Measurements from ENCODE around the gene LRTM1. TPM values are rescaled to one million over a fixed set of nuclear protein-coding genes. Genes with fewer than 3 reads are reported as not detected.

Gene LRTM1
- total RNA-seq, 3 donors from 2014 or later: not detected

- intact Hi-C loops (cut with DNase I; ENCODE audit: low total_unique reads): no loop called here
- no peaks in the 10 kb centered on the region for H3K4me1 ChIP-seq
- no peaks in the 10 kb centered on the region for H3K27me3 ChIP-seq
- no peak for DNase-seq (ENCODE audit: low spot score in 2 of 2)
- H3K4me3 ChIP-seq: no peak overlapping the region
- TF ChIP-seq CTCF (IDR thresholded peaks at IDR 0.05) (no peak), POLR2A (IDR thresholded peaks at IDR 0.05) (no peak), POLR2AphosphoS5 (IDR thresholded peaks at IDR 0.05) (no peak)
- no peaks in the 10 kb centered on the region for H3K9me3 ChIP-seq
- H3K27ac ChIP-seq: no peak overlapping the region
- H3K36me3 ChIP-seq: no peaks in the 10 kb centered on the region
Observed at GRCh38 chr3:54878145-54878544, 49.7 kb downstream of the LRTM1 start.

- Histone ChIP-seq H3K27ac (no peak overlapping the region), H3K9me3 (no peaks in the 10 kb centered on the region), H3K4me1 (no peaks in the 10 kb centered on the region), H3K27me3 (no peaks in the 10 kb centered on the region), H3K4me3 (no peak overlapping the region), H3K36me3 (no peaks in the 10 kb centered on the region)
- DNase-seq (ENCODE audit: low spot score in 2 of 2): no peak
- TF ChIP-seq CTCF (IDR thresholded peaks at IDR 0.05) (no peak), POLR2AphosphoS5 (IDR thresholded peaks at IDR 0.05) (no peak), POLR2A (IDR thresholded peaks at IDR 0.05) (no peak)
- intact Hi-C loops (cut with DNase I; ENCODE audit: low total_unique reads): no loop called here
Observed at GRCh38 chr3:54877730-54878129, 50.1 kb downstream of the LRTM1 start.

DNA sequence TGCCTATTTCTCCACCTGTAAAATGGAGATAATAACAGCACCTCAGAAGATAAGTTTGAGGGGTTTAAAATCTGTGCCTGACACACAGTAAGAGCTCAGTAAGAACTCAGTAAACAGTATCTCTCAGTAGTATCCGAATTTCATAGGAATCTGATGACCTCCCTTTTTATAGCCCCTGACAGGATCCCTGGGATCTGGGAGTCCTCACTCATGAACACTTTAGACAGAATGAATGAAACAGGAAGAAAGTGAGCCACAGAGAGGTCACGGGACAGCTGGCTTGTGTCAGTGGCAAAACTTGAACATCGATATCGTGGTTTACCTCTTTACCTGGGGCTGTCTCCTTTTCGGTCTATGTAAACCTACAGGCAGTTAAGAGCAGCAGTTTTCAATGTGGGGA is 51.2 kb downstream of the LRTM1 start:
- Histone ChIP-seq H3K4me3 (no peak overlapping the region), H3K36me3 (no peaks in the 10 kb centered on the region), H3K27me3 (no peaks in the 10 kb centered on the region), H3K4me1 (no peaks in the 10 kb centered on the region), H3K27ac (no peak overlapping the region), H3K9me3 (no peaks in the 10 kb centered on the region)
- TF ChIP-seq POLR2AphosphoS5 (IDR thresholded peaks at IDR 0.05): no peak
- no peak for DNase-seq (ENCODE audit: low spot score in 2 of 2)
- intact Hi-C loops (cut with DNase I; ENCODE audit: low total_unique reads): no loop called here

DNA sequence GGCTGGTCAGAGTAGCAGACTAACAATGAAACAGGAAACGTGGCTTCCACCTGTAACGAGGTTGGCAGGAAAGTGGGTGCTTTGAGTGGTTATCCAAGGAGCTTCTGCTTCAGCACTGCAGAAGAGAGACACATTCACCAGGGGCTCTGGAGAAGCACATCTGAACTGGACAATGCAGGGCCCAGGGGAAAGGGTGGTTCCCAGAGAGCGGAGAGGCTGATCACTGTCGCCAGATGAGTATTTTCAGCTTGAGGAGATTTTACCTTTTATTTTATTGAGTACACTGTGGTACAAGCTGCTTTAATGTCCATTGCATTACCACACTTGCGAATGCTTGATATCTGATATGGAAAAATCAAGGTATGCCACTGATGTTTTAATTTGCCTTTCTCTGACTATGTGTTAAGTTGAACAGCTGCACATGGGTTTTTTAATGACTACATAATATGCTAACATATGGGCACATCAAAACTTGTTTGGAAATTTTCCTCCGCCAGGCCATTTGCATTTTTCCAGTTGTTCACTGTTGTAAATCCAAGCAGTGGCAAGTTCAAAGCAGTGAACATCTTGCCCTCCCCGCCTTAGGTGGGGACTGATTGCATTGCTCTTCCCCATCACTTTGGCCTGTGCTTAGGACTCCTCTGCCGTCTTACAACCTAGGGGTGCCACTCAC is 52.1 kb downstream of the LRTM1 start:
- TF ChIP-seq CTCF (IDR thresholded peaks at IDR 0.05) (no peak), POLR2AphosphoS5 (IDR thresholded peaks at IDR 0.05) (no peak), POLR2A (IDR thresholded peaks at IDR 0.05) (no peak)
- no peaks in the 10 kb centered on the region for H3K4me1 ChIP-seq
- peak overlapping the region in 1 of 2 donors; percentile 1 for H3K27ac ChIP-seq
- H3K9me3 ChIP-seq: no peaks in the 10 kb centered on the region
- H3K27me3 ChIP-seq: no peaks in the 10 kb centered on the region
- no peak overlapping the region for H3K4me3 ChIP-seq
- H3K36me3 ChIP-seq: no peaks in the 10 kb centered on the region
- intact Hi-C loops (cut with DNase I; ENCODE audit: low total_unique reads): no loop called here
- no peak for DNase-seq (ENCODE audit: low spot score in 2 of 2)

GRCh38 chr3:54874816-54875556 is 52.9 kb downstream of the LRTM1 start:
- Histone ChIP-seq H3K4me1 (no peaks in the 10 kb centered on the region), H3K9me3 (no peaks in the 10 kb centered on the region), H3K27me3 (no peaks in the 10 kb centered on the region), H3K36me3 (no peaks in the 10 kb centered on the region), H3K27ac (peak overlapping the region in 1 of 2 donors; percentile 1), H3K4me3 (no peak overlapping the region)
- TF ChIP-seq POLR2AphosphoS5 (IDR thresholded peaks at IDR 0.05) (no peak), POLR2A (IDR thresholded peaks at IDR 0.05) (no peak), CTCF (IDR thresholded peaks at IDR 0.05) (no peak)
- intact Hi-C loops (cut with DNase I; ENCODE audit: low total_unique reads): no loop called here
- DNase-seq (ENCODE audit: low spot score in 2 of 2): no peak
